GM13976 (cell line): ENCODE measurements around the gene ARID2.

Experiments
- DNase-seq: peaks from one replicate; pipeline ENCODE4 v3.0.0; 2012; ENCODE audit warnings: low spot score
- in situ Hi-C: fragments of 300-500 bp; cut with MboI; formaldehyde crosslinking; loops from one replicate; pipeline ENCODE4 v1.12.0; 2022; ENCODE audit warnings: low sequenced_read_pairs, mixed read lengths, inconsistent platforms; ENCODE audit not compliant: unreplicated experiment
- TF ChIP-seq, protein P1 (sequence below): IDR thresholded peaks from 2 replicates; pipeline ENCODE4 v1.5.1; 2012; ENCODE audit warnings: borderline replicate concordance, mild to moderate bottlenecking; ENCODE audit not compliant: insufficient read depth; ENCODE audit errors: extremely low read depth, missing control alignments, control extremely low read depth

ARID2 gene

DNA sequence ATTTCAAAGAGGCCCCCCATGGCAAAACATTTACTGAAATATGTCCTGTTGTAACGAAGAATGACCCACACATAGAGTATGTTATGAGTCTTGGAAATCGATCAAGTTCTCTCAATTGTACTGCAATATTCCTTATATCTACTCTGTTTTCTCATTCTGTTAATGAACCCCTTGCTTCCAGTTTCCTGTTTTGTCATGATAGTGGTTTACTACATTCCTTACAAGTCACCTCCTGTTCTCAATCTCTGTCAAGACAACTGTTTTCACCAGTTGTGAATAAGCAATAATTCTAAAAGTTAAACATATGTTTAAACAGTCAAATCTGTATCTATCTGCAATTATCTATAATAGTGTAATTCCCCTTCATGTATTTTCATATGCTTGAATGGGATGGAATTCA lies 16.4 kb upstream of the ARID2 start:
- in situ Hi-C loops = no loop called here
- TF ChIP-seq, protein P1, sequence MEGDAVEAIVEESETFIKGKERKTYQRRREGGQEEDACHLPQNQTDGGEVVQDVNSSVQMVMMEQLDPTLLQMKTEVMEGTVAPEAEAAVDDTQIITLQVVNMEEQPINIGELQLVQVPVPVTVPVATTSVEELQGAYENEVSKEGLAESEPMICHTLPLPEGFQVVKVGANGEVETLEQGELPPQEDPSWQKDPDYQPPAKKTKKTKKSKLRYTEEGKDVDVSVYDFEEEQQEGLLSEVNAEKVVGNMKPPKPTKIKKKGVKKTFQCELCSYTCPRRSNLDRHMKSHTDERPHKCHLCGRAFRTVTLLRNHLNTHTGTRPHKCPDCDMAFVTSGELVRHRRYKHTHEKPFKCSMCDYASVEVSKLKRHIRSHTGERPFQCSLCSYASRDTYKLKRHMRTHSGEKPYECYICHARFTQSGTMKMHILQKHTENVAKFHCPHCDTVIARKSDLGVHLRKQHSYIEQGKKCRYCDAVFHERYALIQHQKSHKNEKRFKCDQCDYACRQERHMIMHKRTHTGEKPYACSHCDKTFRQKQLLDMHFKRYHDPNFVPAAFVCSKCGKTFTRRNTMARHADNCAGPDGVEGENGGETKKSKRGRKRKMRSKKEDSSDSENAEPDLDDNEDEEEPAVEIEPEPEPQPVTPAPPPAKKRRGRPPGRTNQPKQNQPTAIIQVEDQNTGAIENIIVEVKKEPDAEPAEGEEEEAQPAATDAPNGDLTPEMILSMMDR = no peak
- DNase-seq = no peak

DNA sequence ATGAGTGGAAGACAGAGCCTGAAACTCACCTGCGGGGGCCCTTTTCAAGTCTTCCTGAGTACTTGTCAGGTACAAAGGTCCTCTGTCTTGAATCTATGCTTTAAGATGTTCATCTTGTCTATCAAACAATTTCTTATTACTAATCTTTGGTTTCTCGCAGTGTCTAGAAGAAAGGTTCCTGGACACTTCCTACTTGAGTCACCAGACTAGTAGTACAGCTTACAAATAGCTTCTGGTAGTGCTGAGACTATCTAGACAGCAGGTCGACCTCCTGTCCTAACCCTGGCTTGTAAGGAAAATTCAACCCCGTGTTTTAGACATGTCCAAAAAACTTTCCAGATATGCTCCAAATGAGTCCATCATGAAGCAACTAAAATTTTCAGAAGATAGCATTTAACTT lies 11.2 kb upstream of the ARID2 start:
- TF ChIP-seq, protein P1 = no peak
- no peak for DNase-seq
- in situ Hi-C loops = no loop called here

DNA sequence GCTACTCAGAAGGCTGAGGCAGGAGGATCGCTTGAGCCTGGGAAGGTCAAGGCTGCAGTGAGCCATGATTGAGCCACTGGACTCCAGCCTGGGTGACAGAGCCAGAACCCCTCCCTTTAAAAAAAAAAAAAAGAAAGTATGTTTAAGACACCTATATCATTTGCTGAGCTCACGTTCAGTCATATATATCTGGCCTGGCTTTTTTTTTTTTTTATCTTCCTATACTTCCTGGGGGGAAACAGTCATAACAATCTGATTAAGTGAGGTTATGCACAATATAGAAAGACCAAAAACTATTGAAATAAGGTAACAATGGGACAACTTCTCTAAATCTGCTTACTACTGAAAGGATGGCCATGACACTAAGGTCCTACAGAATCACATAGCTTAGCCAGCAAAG lies 9.4 kb upstream of the ARID2 start:
- in situ Hi-C loops = no loop called here
- TF ChIP-seq, protein P1 = no peak
- DNase-seq = no peak

- in situ Hi-C loops = no loop called here
- no peak for DNase-seq
- TF ChIP-seq, protein P1 = no peak
Measured at GRCh38 chr12:45721369-45721768, 8.1 kb upstream of the ARID2 start.

DNA sequence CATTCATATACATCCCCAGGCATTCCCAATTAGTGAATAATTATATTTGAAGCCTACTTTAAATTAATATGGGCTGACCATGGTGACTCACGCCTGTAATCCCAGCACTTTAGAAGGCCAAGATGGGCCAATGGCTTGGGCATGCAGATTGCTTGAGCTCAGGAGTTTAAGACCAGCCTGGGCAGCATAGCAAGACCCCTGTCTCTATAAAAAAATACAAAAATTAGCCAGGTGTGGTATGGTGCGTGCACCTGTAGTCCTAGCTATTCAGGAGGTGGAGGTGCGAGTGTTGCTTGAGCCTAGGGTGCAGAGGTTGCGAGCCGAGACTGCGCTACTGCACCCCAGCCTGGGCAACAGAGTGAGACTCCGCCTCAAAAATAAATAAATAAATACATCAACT lies 7.6 kb upstream of the ARID2 start:
- DNase-seq = no peak
- in situ Hi-C loops = no loop called here
- TF ChIP-seq, protein P1 = no peak

DNA sequence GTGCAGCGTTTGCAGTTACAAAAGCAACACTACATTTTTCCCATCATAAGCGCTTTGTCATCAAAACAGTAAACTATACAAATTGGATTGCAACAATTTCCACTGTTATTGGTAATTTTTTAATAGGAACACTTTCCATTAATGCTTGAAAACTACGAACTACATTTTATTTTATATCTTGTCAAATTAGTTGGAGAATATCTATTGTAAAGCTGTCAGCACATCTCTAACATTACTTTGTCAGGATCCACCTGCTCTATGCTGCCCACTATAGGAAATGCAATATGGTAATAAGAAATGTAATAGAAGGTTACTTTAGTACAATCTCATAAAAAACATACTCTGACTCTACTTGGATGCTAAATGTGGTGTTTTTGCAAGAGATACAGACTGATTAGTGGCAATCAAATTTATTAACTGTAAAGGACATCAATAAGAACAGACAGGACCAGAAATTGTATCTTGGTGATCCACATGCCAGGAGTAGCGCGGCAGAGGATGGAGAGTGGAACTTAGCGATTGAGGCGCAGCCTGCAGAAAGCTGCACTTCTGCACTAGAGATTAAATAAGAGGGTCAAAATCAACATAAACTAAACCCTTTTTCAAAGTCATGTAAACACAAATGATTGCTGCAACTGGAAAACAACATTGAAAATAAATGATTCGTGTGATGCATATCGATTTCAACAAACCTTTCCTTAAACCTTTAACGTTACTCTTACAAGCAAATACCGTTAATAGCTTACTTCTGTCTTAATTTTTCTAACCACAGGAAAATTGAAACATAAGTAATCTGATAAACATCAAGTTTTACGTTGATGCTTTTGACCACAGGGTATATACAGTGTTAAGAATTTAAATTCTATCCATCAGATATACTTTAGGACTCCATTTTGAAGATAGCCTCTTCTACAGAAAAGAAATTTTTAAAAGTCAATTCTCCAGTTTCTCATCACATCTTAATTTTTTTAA lies 3.6 kb upstream of the ARID2 start:
- in situ Hi-C loops = loop anchor here (25.0 kb wide), 1 partner anchor 536 kb away; the partner anchor contains the start of gene SLC38A1
- TF ChIP-seq, protein P1 = peak; percentile 55
- peak; percentile 44 for DNase-seq
